IPS-NIHi7 (cell line): ENCODE data around the gene TCF12.
"Not testable (repeated sequence)": the region's sequence is repeated elsewhere in the genome, so short reads cannot be mapped to it uniquely, and the experiment has no call there.

ENCODE experiments used
- DNase-seq: peaks from one replicate; pipeline ENCODE4 v3.0.0; 2012; ENCODE audit warnings: mixed read lengths; ENCODE audit errors: extremely low spot score

The TCF12 gene

GRCh38 chr15:56946150-56946549 lies 27.7 kb downstream of the TCF12 start:
- DNase-seq, result no peak

- DNase-seq, result no peak
Measured at GRCh38 chr15:56948000-56948763, 29.7 kb downstream of the TCF12 start.

GRCh38 chr15:56948764-56949101 lies 30.3 kb downstream of the TCF12 start:
- no peak for DNase-seq

GRCh38 chr15:56950979-56951378 lies 32.5 kb downstream of the TCF12 start:
- DNase-seq, result no peak

- DNase-seq, result no peak
Measured at GRCh38 chr15:56953790-56954189, 35.3 kb downstream of the TCF12 start.

GRCh38 chr15:56955011-56955410 lies 36.6 kb downstream of the TCF12 start:
- not testable (repeated sequence) for DNase-seq

GRCh38 chr15:56956538-56956937 lies 38.1 kb downstream of the TCF12 start:
- no peak for DNase-seq

- DNase-seq, result peak; percentile 12
Measured at GRCh38 chr15:56957812-56958406, 39.5 kb downstream of the TCF12 start.

GRCh38 chr15:56959318-56959648 lies 40.8 kb downstream of the TCF12 start:
- DNase-seq, result no peak

GRCh38 chr15:56960116-56960515 lies 41.7 kb downstream of the TCF12 start:
- no peak for DNase-seq

- DNase-seq, result no peak
Measured at GRCh38 chr15:56963126-56963525, 44.7 kb downstream of the TCF12 start.

GRCh38 chr15:56963710-56964109 lies 45.3 kb downstream of the TCF12 start:
- no peak for DNase-seq

- no peak for DNase-seq
Measured at GRCh38 chr15:56964182-56964581, 45.7 kb downstream of the TCF12 start.

- no peak for DNase-seq
Measured at GRCh38 chr15:56965231-56966013, 47.0 kb downstream of the TCF12 start.

GRCh38 chr15:56967336-56967735 lies 48.9 kb downstream of the TCF12 start:
- DNase-seq, result no peak

- no peak for DNase-seq
Measured at GRCh38 chr15:56968256-56968655, 49.8 kb downstream of the TCF12 start.

GRCh38 chr15:56968821-56969220 lies 50.4 kb downstream of the TCF12 start:
- DNase-seq, result no peak

GRCh38 chr15:56969265-56969895 lies 50.9 kb downstream of the TCF12 start:
- DNase-seq, result no peak

- no peak for DNase-seq
Measured at GRCh38 chr15:56971571-56971970, 53.1 kb downstream of the TCF12 start.

- no peak for DNase-seq
Measured at GRCh38 chr15:56972016-56972415, 53.6 kb downstream of the TCF12 start.

GRCh38 chr15:56972426-56972825 lies 54.0 kb downstream of the TCF12 start:
- DNase-seq, result no peak

- DNase-seq, result no peak
Measured at GRCh38 chr15:56973463-56973862, 55.0 kb downstream of the TCF12 start.

GRCh38 chr15:56977232-56977631 lies 58.8 kb downstream of the TCF12 start:
- DNase-seq, result no peak
